IMR-90 (cell line): Measurements from ENCODE around the gene MARK4.

Experiments
- CEBPB ChIP-seq: IDR thresholded peaks from 2 replicates; pipeline ENCODE4 v1.6.1; 2012; ENCODE audit warnings: low read depth, low read length, improper control_type of control experiment
- CTCF ChIP-seq: conservative IDR thresholded peaks from 2 replicates; pipeline ENCODE4 v1.5.1; 2012; ENCODE audit warnings: mild to moderate bottlenecking, low read depth, low read length, improper control_type of control experiment
- ELK1 ChIP-seq: fragments of 150-350 bp; IDR thresholded peaks from 2 replicates; pipeline ENCODE4 v1.6.1; 2016; ENCODE audit warnings: low read depth, mild to moderate bottlenecking, low read length, moderate library complexity, borderline replicate concordance
- MAFK ChIP-seq: IDR thresholded peaks from 2 replicates; pipeline ENCODE4 v1.6.1; 2012; ENCODE audit warnings: low read depth, low read length, improper control_type of control experiment
- POLR2A ChIP-seq: IDR thresholded peaks from 2 replicates; pipeline ENCODE4 v1.6.1; 2012; ENCODE audit warnings: mild to moderate bottlenecking, low read depth, low read length
- RAD21 ChIP-seq: IDR thresholded peaks from 2 replicates; pipeline ENCODE4 v1.6.1; 2012; ENCODE audit warnings: low read length, improper control_type of control experiment
- RFX5 ChIP-seq: IDR thresholded peaks from 2 replicates; pipeline ENCODE4 v1.8.0; 2012; ENCODE audit warnings: low read depth, mild to moderate bottlenecking, low read length, moderate library complexity
- USF2 ChIP-seq: fragments of 150-350 bp; IDR thresholded peaks from 2 replicates; pipeline ENCODE4 v1.6.1; 2017; ENCODE audit warnings: mild to moderate bottlenecking, antibody characterized with exemption, low read length, low read depth

- no peak for TF ChIP-seq POLR2A
- no peak for TF ChIP-seq CTCF
- TF ChIP-seq RAD21, result no peak
- no peak for TF ChIP-seq MAFK
- TF ChIP-seq RFX5, result no peak
- no peak for TF ChIP-seq ELK1
- no peak for TF ChIP-seq CEBPB
- no peak for TF ChIP-seq USF2
Observed at GRCh38 chr19:45275370-45275971, 24.4 kb downstream of the MARK4 start.
